Measurements from ENCODE around the gene KAZN. TPM values are rescaled to one million over a fixed set of nuclear protein-coding genes. Genes with fewer than 3 reads are reported as not detected.

The KAZN gene
- total RNA-seq, 1 donor from 2014 or later = 21.2 TPM

DNA sequence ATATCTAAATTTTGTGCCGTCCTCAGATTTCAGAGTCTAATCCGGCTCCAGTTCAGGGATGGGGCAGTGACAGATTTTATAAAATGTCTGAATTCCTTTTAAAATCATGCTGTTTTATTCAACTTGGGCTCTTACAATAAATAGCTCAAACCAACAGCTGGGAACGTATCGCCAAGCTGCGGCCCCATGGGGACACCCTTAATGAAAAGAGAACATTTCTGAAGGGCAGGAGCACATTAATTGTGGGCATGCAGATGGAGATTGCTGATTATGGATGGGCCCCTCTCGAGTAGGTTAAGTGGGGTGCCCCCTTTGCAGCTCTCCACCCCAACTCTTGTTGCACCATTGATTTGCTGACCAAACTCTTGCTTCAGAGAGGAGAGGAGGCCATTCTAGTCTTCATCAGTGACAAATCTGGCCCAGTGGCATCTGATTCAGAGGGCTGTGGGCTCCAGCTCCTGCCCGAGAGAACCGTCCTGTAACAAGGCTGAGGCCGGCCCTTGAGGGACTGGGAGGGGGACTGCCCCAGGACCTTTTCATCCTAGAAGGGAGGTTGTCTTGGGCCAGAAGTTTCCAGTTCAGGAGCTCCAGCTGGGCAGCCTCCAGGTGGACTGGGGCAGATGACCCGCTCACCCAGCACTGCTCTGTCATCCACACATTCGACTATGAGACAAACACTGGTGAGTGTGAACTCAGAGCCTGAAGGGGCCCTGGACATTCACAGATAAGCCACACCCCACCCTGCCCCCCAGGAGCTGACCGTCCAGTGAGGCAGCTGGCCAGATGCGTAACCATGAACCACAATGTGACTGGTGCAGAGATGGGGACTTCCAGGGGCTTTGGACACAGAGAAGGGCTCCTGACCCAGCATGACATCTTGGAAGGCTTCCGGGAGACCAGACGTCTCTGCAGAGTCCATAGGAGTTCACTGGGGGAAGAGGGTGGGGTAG, 500.0 kb downstream of the KAZN start:
- TF ChIP-seq, protein P1, sequence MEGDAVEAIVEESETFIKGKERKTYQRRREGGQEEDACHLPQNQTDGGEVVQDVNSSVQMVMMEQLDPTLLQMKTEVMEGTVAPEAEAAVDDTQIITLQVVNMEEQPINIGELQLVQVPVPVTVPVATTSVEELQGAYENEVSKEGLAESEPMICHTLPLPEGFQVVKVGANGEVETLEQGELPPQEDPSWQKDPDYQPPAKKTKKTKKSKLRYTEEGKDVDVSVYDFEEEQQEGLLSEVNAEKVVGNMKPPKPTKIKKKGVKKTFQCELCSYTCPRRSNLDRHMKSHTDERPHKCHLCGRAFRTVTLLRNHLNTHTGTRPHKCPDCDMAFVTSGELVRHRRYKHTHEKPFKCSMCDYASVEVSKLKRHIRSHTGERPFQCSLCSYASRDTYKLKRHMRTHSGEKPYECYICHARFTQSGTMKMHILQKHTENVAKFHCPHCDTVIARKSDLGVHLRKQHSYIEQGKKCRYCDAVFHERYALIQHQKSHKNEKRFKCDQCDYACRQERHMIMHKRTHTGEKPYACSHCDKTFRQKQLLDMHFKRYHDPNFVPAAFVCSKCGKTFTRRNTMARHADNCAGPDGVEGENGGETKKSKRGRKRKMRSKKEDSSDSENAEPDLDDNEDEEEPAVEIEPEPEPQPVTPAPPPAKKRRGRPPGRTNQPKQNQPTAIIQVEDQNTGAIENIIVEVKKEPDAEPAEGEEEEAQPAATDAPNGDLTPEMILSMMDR (IDR thresholded peaks at IDR 0.05) = no peak
- ATAC-seq (no peak), DNase-seq (no peak)
- Histone ChIP-seq H3K9me3 (no peaks in the 10 kb centered on the region), H3K36me3 (no peaks in the 10 kb centered on the region), H3K4me1 (no peaks in the 10 kb centered on the region), H3K27me3 (ENCODE audit: low read depth) (peaks cover 3% of the 10 kb centered on the region), H3K4me3 (no peak overlapping the region), H3K27ac (no peak overlapping the region)
- intact Hi-C loops (cut with DNase I) = no loop called here

DNA sequence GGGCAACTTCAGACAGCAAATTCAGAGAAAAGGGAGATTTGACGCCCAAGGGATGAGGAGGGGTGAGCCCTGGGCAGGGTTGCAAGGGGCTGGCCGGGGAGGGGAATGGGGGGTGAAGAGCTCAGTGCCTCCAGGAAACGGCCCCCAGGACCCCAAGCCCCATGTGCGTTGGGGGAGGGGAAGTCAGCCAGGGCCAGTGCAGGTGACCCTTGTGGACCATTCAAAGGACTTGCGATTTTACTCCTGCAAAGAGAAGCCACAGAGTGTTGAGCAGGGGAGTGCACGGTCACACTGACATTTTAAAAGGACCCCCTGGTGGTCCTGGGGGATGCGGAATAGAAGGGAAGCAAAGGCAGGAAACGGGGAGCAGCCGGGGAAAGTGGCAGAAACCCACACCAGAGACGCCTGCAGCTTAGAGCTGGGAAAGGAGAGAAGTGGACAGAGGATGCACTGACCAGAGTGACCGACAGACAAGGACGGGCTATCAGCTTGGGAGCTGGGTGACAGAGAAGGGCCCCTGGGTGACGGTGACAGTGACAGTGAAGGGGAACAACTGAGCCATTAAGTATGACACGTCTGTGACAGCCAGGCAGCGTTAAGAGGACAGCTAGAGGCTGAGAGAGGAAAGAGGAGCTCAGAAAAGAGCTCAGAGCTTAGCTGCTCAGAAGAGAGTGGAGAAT, 501.1 kb downstream of the KAZN start:
- TF ChIP-seq, protein P1 (IDR thresholded peaks at IDR 0.05) = no peak
- H3K27me3 ChIP-seq (ENCODE audit: low read depth) = peaks cover 3% of the 10 kb centered on the region
- H3K4me1 ChIP-seq = no peaks in the 10 kb centered on the region
- no peak for ATAC-seq
- H3K36me3 ChIP-seq = no peaks in the 10 kb centered on the region
- intact Hi-C loops (cut with DNase I) = no loop called here
- no peak for DNase-seq
- H3K27ac ChIP-seq = no peak overlapping the region
- H3K4me3 ChIP-seq = no peak overlapping the region
- no peaks in the 10 kb centered on the region for H3K9me3 ChIP-seq

DNA sequence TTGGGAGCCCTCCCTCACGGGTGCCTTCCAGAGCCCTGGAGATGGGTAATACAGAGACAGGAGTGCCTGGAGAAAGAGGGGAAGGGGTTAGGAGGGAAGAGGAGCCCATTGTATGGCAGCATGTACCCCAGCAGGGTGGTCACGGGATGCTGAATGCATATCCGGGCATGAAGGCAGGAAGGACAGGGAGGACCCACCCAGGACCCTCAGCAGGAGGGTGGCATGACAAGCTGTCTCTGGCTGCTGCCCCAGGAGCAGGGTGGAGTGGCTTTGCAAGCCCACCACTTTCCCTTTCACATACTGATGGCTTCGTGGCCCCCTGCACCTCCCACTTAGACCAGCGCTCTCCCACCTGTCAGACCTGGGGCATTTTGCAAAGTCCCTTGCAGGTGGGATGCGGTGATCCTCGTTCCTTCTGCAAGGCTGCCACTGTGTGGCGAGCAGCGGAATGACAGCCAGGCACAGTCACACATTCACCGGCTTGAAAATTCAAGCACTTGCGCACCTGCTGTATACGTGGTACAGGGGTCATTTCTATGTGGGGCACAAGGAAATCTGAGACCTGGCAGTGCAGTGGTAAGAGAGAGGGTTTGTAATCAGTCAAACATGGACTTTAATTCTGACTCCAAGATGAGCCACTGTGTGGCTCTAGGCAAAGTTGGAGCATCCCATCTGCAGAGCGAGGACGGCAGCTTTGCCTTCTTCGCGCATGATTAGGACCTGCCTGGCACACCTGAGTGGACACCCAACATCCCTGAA, 501.8 kb downstream of the KAZN start:
- ATAC-seq (peak; percentile 66 to 78), DNase-seq (peak; percentile 59)
- H3K4me1 ChIP-seq = no peaks in the 10 kb centered on the region
- H3K27ac ChIP-seq = no peak overlapping the region
- no peaks in the 10 kb centered on the region for H3K36me3 ChIP-seq
- TF ChIP-seq, protein P1 (IDR thresholded peaks at IDR 0.05) = peak; percentile 93
- no peak overlapping the region for H3K4me3 ChIP-seq
- intact Hi-C loops (cut with DNase I) = no loop called here
- H3K27me3 ChIP-seq (ENCODE audit: low read depth) = peaks cover 3% of the 10 kb centered on the region
- H3K9me3 ChIP-seq = no peaks in the 10 kb centered on the region

DNA sequence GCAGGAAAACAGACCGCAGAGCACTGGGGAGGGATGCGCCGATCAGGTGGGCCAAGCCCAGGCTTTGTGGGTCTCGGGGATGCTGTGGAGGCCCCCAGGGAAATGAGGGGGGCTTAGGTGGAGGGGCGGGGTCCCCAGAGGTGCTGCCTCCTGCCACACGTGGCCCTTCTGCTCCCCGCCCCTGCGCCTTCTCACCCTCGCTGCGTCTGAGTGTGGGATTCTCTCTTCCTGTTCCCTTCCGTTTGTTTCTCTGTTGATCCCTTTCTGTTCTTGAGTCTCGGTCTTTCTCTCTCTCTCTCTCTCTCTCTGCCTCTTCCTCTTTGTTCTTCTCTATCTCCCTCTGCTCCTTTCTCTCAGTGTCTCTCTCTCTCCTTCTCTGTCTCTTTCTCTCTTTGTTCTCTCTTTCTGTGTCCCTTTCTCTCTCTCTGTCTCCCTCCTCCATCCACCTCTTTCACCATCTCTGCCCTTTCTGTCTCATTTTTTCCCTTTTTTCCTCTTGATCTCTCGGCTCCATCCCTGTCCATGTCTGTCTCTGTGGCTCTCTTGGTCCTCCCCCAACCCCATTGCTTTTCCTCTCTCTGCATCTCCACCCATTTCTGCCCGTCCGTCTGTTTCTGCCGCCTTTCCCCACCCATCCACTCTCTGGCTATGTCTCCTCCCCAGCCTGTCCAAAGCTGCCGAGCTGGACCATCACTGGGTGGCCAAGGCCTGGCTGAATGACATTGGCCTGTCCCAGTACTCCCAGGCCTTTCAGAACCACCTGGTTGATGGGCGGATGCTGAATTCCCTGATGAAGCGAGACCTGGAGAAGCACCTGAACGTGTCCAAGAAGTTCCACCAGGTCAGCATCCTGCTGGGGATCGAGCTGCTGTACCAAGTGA, 502.6 kb downstream of the KAZN start:
- H3K36me3 ChIP-seq = no peaks in the 10 kb centered on the region
- H3K27ac ChIP-seq = no peak overlapping the region
- no peaks in the 10 kb centered on the region for H3K4me1 ChIP-seq
- ATAC-seq (peak in 1 of 2 donors; percentile 7), DNase-seq (no peak)
- no peaks in the 10 kb centered on the region for H3K9me3 ChIP-seq
- H3K27me3 ChIP-seq (ENCODE audit: low read depth) = peaks cover 3% of the 10 kb centered on the region
- TF ChIP-seq, protein P1 (IDR thresholded peaks at IDR 0.05) = no peak
- intact Hi-C loops (cut with DNase I) = no loop called here
- H3K4me3 ChIP-seq = no peak overlapping the region
